Measurements from ENCODE around the gene MADCAM1.

Gene MADCAM1

GRCh38 chr19:498977-499623 lies 2.8 kb downstream of the MADCAM1 start:
- no peaks in the 10 kb centered on the region for H3K36me3 Mint-ChIP-seq (ENCODE audit: low read depth)
- H3K27me3 Mint-ChIP-seq (ENCODE audit: low read depth, poor library complexity), result peaks cover 76% of the 10 kb centered on the region
- no peak for TF ChIP-seq CTCF (IDR thresholded peaks at IDR 0.05)
- H3K4me3 Mint-ChIP-seq, result peak overlapping the region; percentile 11
- H3K9me3 Mint-ChIP-seq, result peaks cover 5% of the 10 kb centered on the region
- DNase-seq, result no peak
- no peak overlapping the region for H3K27ac Mint-ChIP-seq
- H3K4me1 Mint-ChIP-seq, result peaks cover 12% of the 10 kb centered on the region

GRCh38 chr19:501646-502045 lies 5.4 kb downstream of the MADCAM1 start:
- H3K27me3 Mint-ChIP-seq (ENCODE audit: low read depth, poor library complexity), result peaks cover 70% of the 10 kb centered on the region
- H3K36me3 Mint-ChIP-seq (ENCODE audit: low read depth), result no peaks in the 10 kb centered on the region
- TF ChIP-seq CTCF (IDR thresholded peaks at IDR 0.05), result no peak
- peaks cover 5% of the 10 kb centered on the region for H3K9me3 Mint-ChIP-seq
- no peak overlapping the region for H3K27ac Mint-ChIP-seq
- peaks cover 21% of the 10 kb centered on the region for H3K4me1 Mint-ChIP-seq
- no peak for DNase-seq
- no peak overlapping the region for H3K4me3 Mint-ChIP-seq

DNA sequence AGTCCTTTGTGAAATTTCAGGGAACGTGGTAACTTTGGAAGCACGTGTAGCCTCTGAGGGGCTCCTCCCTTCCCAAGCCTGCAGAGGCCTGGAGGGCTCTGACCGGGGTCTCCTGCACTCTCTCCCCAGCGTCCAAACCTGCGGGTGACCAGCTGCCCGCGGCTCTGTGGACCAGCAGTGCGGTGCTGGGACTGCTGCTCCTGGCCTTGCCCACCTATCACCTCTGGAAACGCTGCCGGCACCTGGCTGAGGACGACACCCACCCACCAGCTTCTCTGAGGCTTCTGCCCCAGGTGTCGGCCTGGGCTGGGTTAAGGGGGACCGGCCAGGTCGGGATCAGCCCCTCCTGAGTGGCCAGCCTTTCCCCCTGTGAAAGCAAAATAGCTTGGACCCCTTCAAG lies 8.3 kb downstream of the MADCAM1 start:
- Mint-ChIP-seq H3K4me1 (peaks cover 31% of the 10 kb centered on the region), H3K9me3 (no peaks in the 10 kb centered on the region), H3K4me3 (no peak overlapping the region), H3K36me3 (ENCODE audit: low read depth) (peaks cover 13% of the 10 kb centered on the region), H3K27me3 (ENCODE audit: low read depth, poor library complexity) (peaks cover 44% of the 10 kb centered on the region), H3K27ac (no peak overlapping the region)
- DNase-seq, result no peak
- TF ChIP-seq CTCF (IDR thresholded peaks at IDR 0.05), result no peak

- Mint-ChIP-seq H3K27me3 (ENCODE audit: low read depth, poor library complexity) (peaks cover 24% of the 10 kb centered on the region), H3K36me3 (ENCODE audit: low read depth) (peaks cover 18% of the 10 kb centered on the region), H3K27ac (peak overlapping the region; percentile 100), H3K4me3 (peak overlapping the region; percentile 91), H3K4me1 (peaks cover 45% of the 10 kb centered on the region), H3K9me3 (no peaks in the 10 kb centered on the region)
- TF ChIP-seq CTCF (IDR thresholded peaks at IDR 0.05), result peak; percentile 95
- DNase-seq, result peak; percentile 95
Measured at GRCh38 chr19:506404-507285, 10.4 kb downstream of the MADCAM1 start.

DNA sequence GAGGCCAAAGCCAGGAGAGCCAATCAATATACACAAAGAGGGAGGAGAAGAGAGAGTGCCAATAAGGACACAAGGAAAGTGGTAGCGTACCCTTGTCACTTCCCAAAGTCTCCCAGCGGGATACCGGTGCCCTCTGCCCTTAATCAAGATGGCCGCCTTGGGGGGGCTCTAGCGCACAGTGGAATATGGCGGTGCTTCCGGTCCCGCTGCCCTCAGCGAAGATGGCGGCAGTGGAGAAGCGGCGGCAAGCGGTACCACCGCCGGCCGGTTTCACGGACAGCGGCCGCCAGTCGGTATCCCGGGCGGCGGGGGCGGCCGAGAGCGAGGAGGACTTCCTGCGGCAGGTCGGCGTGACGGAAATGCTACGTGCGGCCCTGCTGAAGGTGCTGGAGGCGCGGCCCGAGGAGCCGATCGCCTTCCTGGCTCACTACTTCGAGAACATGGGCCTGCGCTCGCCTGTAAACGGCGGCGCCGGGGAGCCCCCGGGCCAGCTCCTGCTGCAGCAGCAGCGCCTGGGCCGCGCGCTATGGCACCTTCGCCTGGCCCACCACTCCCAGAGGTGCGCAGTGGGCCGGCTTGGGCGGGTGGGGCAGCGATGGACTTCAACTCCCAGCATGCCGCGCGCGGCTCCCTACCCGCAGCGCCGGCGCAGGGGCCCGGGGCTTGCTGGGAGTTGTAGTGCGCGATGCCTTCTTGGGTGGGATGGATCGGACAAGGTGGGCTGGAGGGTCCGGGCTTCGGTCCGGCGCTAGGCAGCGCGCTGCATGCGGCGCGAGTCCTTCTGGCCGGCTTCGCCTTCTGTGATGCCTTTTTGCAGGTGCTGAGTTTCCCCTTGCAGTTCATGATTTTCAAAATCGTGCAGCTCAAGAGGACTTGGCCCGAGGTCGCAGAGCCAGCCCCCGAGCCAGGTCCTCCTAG lies 11.3 kb downstream of the MADCAM1 start, which contains the start of gene TPGS1:
TPGS1 (plus strand) TSS at position 212 of the 918 bp plus-strand sequence; CDS start at position 222, 10 bp downstream.
- H3K4me1 Mint-ChIP-seq, result peaks cover 51% of the 10 kb centered on the region
- H3K27ac Mint-ChIP-seq, result peak within 1 kb of the TSS; percentile 100
- TF ChIP-seq CTCF (IDR thresholded peaks at IDR 0.05), result no peak
- H3K4me3 Mint-ChIP-seq, result peak within 1 kb of the TSS; percentile 91
- peaks cover 18% of the 10 kb centered on the region for H3K36me3 Mint-ChIP-seq (ENCODE audit: low read depth)
- H3K27me3 Mint-ChIP-seq (ENCODE audit: low read depth, poor library complexity), result peaks cover 17% of the 10 kb centered on the region
- DNase-seq, result peak; percentile 87
- no peaks in the 10 kb centered on the region for H3K9me3 Mint-ChIP-seq
